HG03196 (cell line): ENCODE measurements around the gene ERAP2.

Source experiments
- ATAC-seq: cut with Tn5 transposase; IDR thresholded peaks from one replicate; pipeline ENCODE4 v1.9.1; 2021; ENCODE audit not compliant: unreplicated experiment

Gene ERAP2

DNA sequence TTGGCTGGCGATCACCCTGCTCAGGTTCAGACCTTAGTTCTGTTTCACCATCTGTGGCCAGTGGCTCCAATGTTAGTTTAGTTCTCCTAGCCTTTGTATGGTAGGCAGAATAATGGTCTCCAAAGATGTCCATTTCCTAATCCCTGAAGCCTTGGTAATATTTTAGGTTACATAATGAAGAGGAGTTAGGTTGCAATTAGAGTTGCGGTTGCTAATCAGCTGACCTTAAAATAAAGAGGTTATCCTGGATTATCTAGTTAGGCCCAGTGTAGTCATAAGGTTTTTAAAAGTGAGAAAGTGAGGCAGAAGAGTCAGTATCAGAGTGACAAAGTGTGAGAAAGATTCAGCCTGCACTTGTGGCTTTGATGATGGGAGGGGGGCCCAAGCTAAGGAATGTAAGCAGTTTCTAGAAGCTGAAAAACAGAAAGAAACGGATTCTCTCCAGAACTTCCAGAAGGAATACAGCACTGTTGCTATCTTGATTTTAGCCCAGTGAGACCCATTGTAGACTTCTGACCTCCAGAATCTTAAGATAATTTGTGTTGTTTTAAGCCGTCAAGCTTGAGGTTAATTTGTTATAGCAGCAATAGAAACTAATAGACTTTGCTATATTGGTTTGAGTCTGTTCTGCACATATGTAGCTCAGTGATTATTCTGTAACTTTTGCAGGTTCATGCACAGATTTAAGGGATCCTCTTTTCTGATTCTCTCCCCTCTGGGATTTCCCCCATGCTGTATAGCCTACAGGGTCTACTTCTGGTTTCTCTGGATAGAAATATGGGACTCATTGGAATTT is 81.2 kb downstream of the ERAP2 start:
- ATAC-seq, result peak; percentile 41

DNA sequence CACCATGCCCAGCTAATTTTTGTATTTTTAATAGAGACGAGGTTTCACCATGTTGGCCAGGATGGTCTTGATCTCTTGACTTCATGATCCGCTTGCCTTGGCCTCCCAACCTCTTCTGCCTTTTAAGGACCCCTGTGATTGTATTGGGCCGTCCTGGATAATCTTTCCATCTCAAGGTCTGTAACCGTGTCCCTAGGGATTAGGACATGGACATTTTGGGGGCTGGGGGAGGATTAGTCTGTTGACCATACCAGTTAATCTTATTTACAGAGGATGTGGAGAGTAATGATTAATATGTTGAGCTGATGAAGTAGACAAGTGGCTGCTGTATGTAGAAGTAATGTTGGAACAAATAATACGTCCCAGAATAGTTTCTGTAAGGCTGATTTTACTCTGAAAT is 82.7 kb downstream of the ERAP2 start:
- ATAC-seq, result no peak

DNA sequence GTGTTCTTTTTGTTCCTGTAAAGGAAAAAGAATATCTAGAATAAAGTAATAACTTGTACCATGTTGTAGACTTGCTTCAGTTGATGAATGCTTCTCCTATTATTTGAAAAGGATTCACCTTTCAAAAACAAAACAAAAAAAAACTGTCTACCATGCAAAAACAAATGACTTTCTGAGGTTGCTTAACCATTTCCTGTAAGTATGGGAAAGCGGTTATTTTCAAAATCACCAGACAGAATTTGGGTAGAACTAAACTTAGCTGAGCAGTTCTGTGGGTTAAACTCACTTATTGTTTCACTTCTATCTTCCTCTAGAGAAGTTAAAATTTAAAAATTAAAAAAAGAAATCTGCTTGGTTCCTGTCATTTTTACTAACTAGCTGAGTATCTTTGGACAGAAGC is 84.8 kb downstream of the ERAP2 start:
- peak; percentile 49 for ATAC-seq

DNA sequence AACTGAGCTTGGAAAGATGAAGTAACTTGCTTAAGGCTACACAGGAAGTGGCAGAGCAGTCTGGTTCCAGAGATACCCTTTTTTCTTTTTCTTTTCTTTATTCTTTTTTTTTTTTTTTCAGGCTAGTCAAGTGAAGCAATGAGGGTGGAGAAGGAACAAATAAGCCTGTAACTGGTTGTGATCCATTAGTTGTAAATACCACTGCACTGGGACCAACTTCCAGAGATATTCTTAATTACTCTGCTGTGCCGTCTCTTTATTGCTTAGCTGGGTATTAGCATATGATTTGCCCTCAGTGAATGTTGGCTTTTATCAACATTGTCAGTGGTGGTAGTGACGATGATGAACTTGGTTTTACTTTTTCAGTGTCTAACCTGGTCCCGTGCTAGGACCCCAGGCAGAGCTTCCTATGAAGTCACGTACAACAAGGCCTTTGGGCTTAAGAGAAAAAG is 86.3 kb downstream of the ERAP2 start:
- no peak for ATAC-seq

DNA sequence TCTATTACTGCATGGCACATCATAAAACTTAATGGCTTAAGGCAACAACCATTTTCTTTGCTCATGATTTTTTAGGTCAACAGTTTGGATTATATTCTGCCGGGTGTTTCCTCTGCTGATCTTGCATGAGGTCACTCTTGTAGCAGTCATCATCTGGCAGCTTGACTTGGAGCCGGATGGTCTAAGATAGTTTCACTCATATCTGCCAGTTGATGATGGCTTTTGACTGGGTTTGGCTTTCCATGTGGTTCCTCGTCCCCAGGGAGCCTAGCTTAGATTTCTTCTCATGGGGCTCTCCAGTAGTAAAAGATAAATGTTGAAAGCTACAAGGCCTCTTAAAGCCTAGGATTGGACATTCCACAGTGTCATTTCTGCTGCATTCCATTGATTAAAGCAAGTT is 87.0 kb downstream of the ERAP2 start:
- ATAC-seq, result peak; percentile 42

DNA sequence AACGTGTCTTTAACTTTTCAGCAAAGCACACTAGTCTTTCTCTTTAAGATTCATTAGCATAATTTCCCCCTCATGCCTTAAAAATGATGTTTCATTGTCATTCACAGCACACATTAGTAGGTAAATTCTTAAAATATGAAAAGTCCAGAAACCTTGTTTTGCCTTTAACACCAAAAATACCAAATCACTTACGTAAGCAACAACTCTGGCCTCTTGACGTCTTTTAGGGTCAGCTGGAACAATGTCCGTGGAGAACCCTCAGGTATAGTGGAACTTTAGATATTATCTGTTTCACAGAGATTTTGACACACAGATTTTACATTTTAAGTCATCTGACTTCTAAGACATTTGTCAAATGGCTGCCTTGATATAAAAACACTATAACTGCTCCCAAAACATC is 90.5 kb downstream of the ERAP2 start:
- no peak for ATAC-seq

DNA sequence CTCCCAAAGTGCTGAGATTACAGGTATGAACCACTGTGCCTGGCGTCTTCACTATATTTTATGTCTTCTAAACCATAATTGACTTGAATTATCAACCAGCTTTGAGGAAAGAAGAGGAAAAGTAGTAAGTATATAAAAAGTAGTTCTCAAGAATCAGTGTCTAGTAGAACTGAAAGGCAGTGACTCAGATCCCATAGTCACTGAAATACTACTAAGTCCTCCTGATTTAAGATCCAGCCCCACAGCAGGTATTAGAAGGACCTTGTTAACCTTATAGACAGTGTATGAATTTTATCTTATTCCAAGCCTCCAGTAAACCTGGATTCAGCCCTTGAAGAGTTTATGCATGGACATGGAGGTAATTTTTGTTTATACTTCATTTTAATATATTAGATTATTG is 91.1 kb downstream of the ERAP2 start:
- ATAC-seq, result no peak

DNA sequence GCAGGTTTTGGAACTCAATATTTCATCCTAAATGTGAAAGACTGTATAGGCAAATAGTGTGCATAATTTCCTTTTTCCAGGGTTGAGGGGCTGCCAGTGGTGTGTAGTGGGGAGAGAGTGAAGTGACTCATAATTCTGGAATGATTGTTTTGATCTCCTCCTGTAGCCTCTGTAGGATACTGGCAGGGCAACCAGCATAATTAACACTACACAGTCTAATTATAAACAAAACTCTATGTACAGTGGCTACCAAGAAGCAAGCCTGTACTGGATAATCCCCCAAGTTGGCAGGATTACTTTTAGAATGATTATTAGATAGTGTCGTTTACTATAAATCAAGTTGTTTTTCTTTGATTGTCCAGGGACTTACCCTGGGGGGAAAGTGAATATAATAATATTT is 91.8 kb downstream of the ERAP2 start:
- ATAC-seq, result no peak

DNA sequence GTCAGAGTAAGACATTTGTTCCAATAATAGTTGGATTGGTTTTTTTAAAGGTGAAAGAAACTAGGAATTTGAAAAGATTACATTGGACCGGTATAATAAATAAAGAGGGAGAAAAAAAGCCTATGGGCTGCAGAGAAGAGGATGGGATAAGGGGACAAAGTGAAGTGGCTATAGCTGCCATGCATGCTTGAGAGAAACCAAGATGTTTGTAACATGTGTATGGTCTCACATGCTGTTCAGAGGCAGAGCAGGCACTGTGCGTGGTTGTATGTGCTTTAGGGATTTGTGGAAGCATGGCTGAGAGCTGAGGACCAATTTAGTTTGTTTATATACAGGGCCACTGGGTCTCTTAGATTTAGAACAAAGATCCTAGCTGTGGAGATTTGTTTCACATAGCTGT is 92.3 kb downstream of the ERAP2 start:
- no peak for ATAC-seq
